Osteoblast (primary cell): Measurements from ENCODE around the gene APBB1. TPM values are rescaled to one million over a fixed set of nuclear protein-coding genes. Genes with fewer than 3 reads are reported as not detected.

ENCODE experiments used
- DNase-seq: peaks from one replicate; pipeline ENCODE4 v3.0.0; 2011; ENCODE audit warnings: low spot score, mixed read lengths; ENCODE audit not compliant: insufficient read length; ENCODE audit errors: missing footprints
- H2AFZ ChIP-seq: 2 replicates; pipeline ENCODE4 v1.6.0; 2011; ENCODE audit warnings: mild to moderate bottlenecking, low read length
- H3K27ac ChIP-seq: 2 replicates; pipeline ENCODE4 v1.5.1; 2011; ENCODE audit warnings: mild to moderate bottlenecking, low read depth, low read length, moderate library complexity
- H3K27me3 ChIP-seq: 2 replicates; pipeline ENCODE4 v1.6.0; 2012; ENCODE audit warnings: mild to moderate bottlenecking, control low read depth, inconsistent platforms, low read length, moderate library complexity; ENCODE audit not compliant: insufficient read depth
- H3K36me3 ChIP-seq: 2 replicates; pipeline ENCODE4 v1.5.1; 2011; ENCODE audit warnings: mild to moderate bottlenecking, low read length, control low read depth, moderate library complexity; ENCODE audit not compliant: insufficient read depth
- H3K4me1 ChIP-seq: 2 replicates; pipeline ENCODE4 v1.5.1; 2011; ENCODE audit warnings: mild to moderate bottlenecking, low read length, control low read depth, moderate library complexity; ENCODE audit not compliant: insufficient read depth
- H3K4me2 ChIP-seq: 2 replicates; pipeline ENCODE4 v1.6.0; 2011; ENCODE audit warnings: mild to moderate bottlenecking, low read length; ENCODE audit not compliant: insufficient read depth
- H3K4me3 ChIP-seq: fragments of 200-600 bp; sonication (generic); 3 replicates; pipeline ENCODE4 v1.5.1; 2012; ENCODE audit warnings: mild to moderate bottlenecking, low read length, inconsistent platforms; ENCODE audit not compliant: insufficient read depth
- H3K79me2 ChIP-seq: 2 replicates; pipeline ENCODE4 v1.6.0; 2012; ENCODE audit warnings: mild to moderate bottlenecking, low read length, control low read depth, inconsistent platforms; ENCODE audit not compliant: insufficient read depth
- H3K9me3 ChIP-seq: 2 replicates; pipeline ENCODE4 v1.5.1; 2011; ENCODE audit warnings: low read depth, low read length, control low read depth
- H4K20me1 ChIP-seq: 2 replicates; pipeline ENCODE4 v1.6.0; 2012; ENCODE audit warnings: mild to moderate bottlenecking, low read length, control low read depth; ENCODE audit not compliant: insufficient read depth
- total RNA-seq: library from RNA; depleted of rRNA; stranded (reverse); fragments of >200 nt; gene quantifications from 2 replicates; pipeline ENCODE4 v1.2.3, GENCODE V29; 2012
- TF ChIP-seq, protein P1 (sequence below): IDR thresholded peaks from 2 replicates; pipeline ENCODE4 v1.5.1; 2011; ENCODE audit warnings: mild to moderate bottlenecking, low read depth, low read length, moderate library complexity; ENCODE audit errors: extremely low read depth

Gene APBB1
- total RNA-seq, 1 donor = 45.6 TPM

- Histone ChIP-seq H3K36me3 (no peaks in the 10 kb centered on the region), H3K4me1 (peaks cover 9% of the 10 kb centered on the region), H3K9me3 (no peaks in the 10 kb centered on the region), H3K79me2 (peaks cover 19% of the 10 kb centered on the region), H3K27me3 (peaks cover 3% of the 10 kb centered on the region), H3K4me2 (peak overlapping the region; percentile 92), H2AFZ (peak overlapping the region; percentile 47), H3K4me3 (peak overlapping the region; percentile 86), H3K27ac (no peak overlapping the region), H4K20me1 (peaks cover 31% of the 10 kb centered on the region)
- no peak for DNase-seq
- TF ChIP-seq, protein P1, sequence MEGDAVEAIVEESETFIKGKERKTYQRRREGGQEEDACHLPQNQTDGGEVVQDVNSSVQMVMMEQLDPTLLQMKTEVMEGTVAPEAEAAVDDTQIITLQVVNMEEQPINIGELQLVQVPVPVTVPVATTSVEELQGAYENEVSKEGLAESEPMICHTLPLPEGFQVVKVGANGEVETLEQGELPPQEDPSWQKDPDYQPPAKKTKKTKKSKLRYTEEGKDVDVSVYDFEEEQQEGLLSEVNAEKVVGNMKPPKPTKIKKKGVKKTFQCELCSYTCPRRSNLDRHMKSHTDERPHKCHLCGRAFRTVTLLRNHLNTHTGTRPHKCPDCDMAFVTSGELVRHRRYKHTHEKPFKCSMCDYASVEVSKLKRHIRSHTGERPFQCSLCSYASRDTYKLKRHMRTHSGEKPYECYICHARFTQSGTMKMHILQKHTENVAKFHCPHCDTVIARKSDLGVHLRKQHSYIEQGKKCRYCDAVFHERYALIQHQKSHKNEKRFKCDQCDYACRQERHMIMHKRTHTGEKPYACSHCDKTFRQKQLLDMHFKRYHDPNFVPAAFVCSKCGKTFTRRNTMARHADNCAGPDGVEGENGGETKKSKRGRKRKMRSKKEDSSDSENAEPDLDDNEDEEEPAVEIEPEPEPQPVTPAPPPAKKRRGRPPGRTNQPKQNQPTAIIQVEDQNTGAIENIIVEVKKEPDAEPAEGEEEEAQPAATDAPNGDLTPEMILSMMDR = no peak
Measured at GRCh38 chr11:6418557-6419008, 311 bp downstream of the APBB1 start.

GRCh38 chr11:6417907-6418556 lies 862 bp downstream of the APBB1 start:
- H3K36me3 ChIP-seq = no peaks in the 10 kb centered on the region
- no peaks in the 10 kb centered on the region for H3K9me3 ChIP-seq
- TF ChIP-seq, protein P1 = no peak
- H2AFZ ChIP-seq = peak overlapping the region; percentile 47
- no peak overlapping the region for H3K27ac ChIP-seq
- no peak for DNase-seq
- H4K20me1 ChIP-seq = peaks cover 34% of the 10 kb centered on the region
- peak overlapping the region; percentile 92 for H3K4me2 ChIP-seq
- peak overlapping the region; percentile 86 for H3K4me3 ChIP-seq
- peaks cover 3% of the 10 kb centered on the region for H3K27me3 ChIP-seq
- H3K79me2 ChIP-seq = peaks cover 22% of the 10 kb centered on the region
- peaks cover 9% of the 10 kb centered on the region for H3K4me1 ChIP-seq

GRCh38 chr11:6415797-6416196 lies 3.1 kb downstream of the APBB1 start:
- H3K27me3 ChIP-seq = no peaks in the 10 kb centered on the region
- H3K4me1 ChIP-seq = peaks cover 9% of the 10 kb centered on the region
- H3K4me3 ChIP-seq = no peak overlapping the region
- peaks cover 22% of the 10 kb centered on the region for H3K79me2 ChIP-seq
- H4K20me1 ChIP-seq = peaks cover 40% of the 10 kb centered on the region
- no peak for DNase-seq
- TF ChIP-seq, protein P1 = no peak
- no peaks in the 10 kb centered on the region for H3K36me3 ChIP-seq
- no peaks in the 10 kb centered on the region for H3K9me3 ChIP-seq
- no peak overlapping the region for H3K27ac ChIP-seq
- H2AFZ ChIP-seq = no peak overlapping the region
- H3K4me2 ChIP-seq = no peak overlapping the region

GRCh38 chr11:6414874-6415328 lies 4.0 kb downstream of the APBB1 start:
- TF ChIP-seq, protein P1 = no peak

More at GRCh38 chr11:6414874-6415328, 4.0 kb downstream of the APBB1 start:
- peaks cover 22% of the 10 kb centered on the region for H3K79me2 ChIP-seq
- H3K27me3 ChIP-seq = no peaks in the 10 kb centered on the region
- H3K4me2 ChIP-seq = no peak overlapping the region
- H3K4me1 ChIP-seq = peaks cover 8% of the 10 kb centered on the region
- H3K27ac ChIP-seq = no peak overlapping the region
- no peaks in the 10 kb centered on the region for H3K9me3 ChIP-seq
- H3K36me3 ChIP-seq = peaks cover 4% of the 10 kb centered on the region
- no peak overlapping the region for H2AFZ ChIP-seq
- H4K20me1 ChIP-seq = peaks cover 40% of the 10 kb centered on the region
- H3K4me3 ChIP-seq = no peak overlapping the region
- no peak for DNase-seq
